PFSK-1 (cell line): Measurements from ENCODE around the gene PDE4B.

Experiments
- FOXP2 ChIP-seq: optimal IDR thresholded peaks from 2 replicates; pipeline ENCODE3; 2011; ENCODE audit warnings: borderline replicate concordance, control low read depth, inconsistent platforms; ENCODE audit not compliant: insufficient read depth; ENCODE audit errors: extremely low read length, extremely low read depth
- POLR2AphosphoS5 ChIP-seq: IDR thresholded peaks from 2 replicates; pipeline ENCODE4 v1.6.1; 2012; ENCODE audit warnings: low read depth, mild to moderate bottlenecking, control low read depth, low read length, moderate library complexity
- REST ChIP-seq, 2 experiments: IDR thresholded peaks; 2 replicates each; pipeline versions ENCODE4 v1.6.1 to v1.8.0; 2011 to 2012; ENCODE audit warnings: low read depth in 2 of 2, low read length in 2 of 2, control low read depth in 1 of 2, inconsistent platforms in 1 of 2, mild to moderate bottlenecking in 1 of 2, moderate library complexity in 1 of 2; ENCODE audit not compliant: insufficient read depth in 1 of 2
- TAF1 ChIP-seq: IDR thresholded peaks from 2 replicates; pipeline ENCODE4 v1.6.1; 2012; ENCODE audit warnings: low read length, control low read depth, borderline replicate concordance; ENCODE audit not compliant: insufficient read depth

GRCh38 chr1:66402194-66402593 is 609.5 kb downstream of the PDE4B start:
- TF ChIP-seq TAF1: no peak
- TF ChIP-seq REST (IDR thresholded peaks at IDR 0.05; ENCODE audit: insufficient read depth in 1 of 2, low read depth in 2 of 2, low read length in 2 of 2): no peak
- TF ChIP-seq POLR2AphosphoS5: no peak
- TF ChIP-seq FOXP2: no peak
